DMS53 treated with DMSO at 0.1 percent for 48 hours (cell line): ENCODE measurements around the gene PTPRN2.

ENCODE experiments used
- DNase-seq: peaks from one replicate; lab custom pipeline; 2025; ENCODE audit not compliant: unreplicated experiment; lab: John Stamatoyannopoulos, UW

The PTPRN2 gene

DNA sequence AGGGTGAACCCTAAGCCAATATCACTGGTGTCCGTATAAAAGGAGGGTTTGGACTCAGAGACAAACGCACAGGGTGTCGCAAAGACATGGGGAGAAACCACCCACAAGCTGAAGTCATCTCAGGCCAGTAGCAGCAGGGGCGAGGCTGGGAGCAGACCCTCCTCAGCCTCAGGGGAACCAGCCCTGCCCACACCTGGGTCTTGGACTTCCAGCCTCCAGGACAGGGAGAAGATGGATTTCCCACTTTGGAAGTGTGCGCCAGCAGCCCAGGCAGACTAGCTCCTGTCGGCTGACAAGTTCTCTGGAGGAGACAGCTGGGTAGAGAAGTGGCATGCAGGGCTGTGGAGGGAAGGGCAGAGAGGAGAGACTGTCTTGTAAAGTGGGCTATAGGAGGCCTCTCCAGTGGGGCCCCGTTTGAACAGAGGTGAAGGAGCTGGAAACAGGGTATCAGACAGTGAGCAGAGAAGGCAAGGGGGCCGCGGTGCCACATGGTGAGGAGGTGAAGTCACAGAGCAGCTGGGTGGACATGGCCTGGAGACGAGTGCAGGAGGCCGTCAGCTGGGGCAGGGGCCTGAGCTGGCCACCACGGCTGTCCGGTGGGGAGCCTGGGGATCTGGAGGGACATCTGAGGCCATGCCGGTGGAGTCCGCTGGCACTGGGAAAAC, 475.6 kb downstream of the PTPRN2 start:
- no peak for DNase-seq

DNA sequence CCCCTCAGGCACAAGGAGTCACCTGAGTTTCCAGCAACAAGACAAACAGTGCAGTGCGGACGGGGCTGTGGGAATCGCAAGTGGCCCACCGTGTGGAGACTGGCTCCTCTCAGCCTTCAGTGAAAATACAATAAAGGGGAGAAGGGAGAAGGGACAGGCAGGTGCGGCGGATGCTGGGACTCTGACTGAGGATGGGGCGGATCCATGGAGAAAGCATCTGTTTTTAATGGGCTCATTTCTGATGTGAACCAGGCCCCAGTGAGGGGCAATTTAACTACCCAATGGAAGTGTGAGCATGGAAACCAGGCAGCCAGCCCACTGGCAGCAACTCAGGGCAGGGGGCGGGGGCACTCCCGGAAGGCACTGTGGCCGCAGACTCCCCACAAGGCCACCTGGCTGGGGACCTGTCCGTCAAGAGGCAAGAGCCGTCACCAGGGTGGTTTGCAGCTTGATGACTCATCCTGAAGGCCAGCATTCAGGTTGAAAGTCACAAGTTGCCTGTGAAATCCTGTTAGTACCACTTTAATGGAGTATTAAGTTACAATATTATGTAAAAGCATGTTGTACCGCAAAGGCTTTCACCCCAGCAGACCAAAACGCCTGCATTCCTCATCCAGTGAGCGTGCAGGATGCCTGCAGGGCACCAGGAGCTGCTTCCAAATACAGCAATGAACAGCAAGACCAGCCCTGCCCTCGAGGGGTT, 476.4 kb downstream of the PTPRN2 start:
- DNase-seq: peak; percentile 97

DNA sequence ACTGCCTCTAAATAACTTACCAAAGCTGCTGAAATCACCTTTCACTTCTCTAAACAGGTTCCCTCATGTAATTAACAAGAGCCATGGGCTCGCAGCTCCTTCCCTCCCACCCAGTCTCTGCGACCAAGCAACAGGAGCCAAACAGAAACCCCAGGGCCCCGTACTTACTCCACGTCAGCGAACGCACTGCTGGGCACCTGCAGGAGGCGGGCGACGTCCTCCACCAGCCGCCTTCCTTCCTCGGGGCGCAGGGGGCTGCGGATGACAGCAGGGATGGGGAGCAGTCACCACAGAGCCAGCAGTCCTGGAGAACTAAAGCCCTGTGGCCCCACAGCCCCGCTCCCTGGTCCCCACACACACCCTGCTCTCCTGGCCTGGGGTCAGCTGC, 477.0 kb downstream of the PTPRN2 start:
- no peak for DNase-seq

DNA sequence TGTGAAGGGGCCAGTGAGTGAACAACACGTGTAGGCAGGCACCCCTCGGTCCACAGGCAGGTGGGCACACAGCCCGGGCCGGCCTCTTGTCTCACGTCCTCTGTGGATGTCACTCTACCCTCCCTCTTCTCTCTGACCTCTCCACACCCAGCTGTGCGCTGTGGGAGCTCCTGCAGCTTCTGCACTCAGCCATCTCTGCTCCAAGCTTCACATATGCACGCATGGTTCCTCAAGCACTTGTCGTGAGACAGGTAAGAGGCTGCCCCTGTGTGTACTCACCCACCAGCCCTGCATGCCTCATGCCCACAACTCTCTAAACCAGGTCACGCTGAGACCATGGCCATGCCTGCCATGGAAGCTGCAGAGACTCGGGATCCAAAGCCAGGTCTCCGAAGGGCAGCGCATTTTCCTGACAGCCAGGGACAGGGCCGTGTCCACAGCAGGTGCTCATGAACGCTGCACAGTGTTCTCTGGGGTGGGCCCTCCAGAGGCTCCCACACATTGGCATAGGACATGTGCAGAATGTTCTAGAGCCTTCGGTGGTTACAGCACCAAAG, 477.5 kb downstream of the PTPRN2 start:
- DNase-seq: no peak

DNA sequence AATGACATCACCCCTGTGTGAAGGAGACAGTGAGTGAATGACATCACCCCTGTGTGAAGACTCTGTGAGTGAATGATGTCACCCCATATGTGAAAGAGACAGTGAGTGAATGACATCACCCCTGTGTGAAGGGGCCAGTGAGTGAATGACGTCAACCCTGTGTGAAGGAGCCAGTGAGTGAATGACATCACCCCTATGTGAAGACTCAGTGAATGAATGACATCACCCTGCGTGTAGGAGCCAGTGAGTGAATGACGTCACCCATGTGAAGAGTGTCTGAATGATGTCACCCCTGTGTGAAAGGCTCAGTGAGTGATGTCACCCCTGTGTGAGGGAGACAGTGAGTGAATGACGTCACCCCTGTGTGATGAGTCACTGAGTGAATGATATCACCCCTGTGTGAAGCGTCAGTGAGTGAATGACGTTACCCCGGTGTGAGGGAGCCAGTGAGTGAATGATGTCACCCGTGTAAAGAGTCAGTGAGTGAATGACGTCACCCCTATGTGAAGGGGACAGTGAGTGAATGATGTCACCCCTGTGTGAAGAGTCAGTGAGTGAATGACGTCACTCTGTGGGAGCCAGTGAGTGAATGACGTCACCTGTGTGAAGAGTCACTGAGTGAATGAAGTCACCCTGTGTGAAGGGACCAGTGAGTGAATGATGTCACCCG, 478.1 kb downstream of the PTPRN2 start:
- DNase-seq: peak; percentile 21

DNA sequence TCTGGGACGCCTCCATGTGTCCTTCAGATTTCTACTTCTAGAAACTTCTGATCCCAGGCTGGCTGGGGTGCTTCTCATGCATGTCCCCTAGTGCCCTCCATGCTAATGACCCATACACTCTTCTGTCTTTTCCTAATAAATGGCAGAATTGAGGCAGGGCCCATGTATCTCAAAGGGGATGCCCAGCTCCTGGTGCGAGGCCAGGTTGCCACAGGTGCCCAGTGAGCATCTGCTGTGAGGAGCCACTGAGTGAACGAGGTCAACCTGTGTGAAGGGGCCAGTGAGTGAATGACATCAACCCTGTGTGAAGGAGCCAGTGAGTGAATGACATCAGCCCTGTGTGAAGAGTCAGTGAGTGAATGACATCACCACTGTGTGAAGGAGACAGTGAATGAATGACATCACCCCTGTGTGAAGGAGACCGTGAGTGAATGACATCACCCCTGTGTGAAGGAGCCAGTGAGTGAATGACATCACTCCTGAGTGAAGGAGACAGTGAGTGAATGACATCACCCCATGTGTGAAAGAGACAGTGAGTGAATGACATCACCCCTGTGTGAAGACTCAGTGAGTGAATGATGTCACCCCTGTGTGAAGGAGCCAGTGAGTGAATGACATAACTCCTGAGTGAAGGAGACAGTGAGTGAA, 478.9 kb downstream of the PTPRN2 start:
- DNase-seq: no peak

DNA sequence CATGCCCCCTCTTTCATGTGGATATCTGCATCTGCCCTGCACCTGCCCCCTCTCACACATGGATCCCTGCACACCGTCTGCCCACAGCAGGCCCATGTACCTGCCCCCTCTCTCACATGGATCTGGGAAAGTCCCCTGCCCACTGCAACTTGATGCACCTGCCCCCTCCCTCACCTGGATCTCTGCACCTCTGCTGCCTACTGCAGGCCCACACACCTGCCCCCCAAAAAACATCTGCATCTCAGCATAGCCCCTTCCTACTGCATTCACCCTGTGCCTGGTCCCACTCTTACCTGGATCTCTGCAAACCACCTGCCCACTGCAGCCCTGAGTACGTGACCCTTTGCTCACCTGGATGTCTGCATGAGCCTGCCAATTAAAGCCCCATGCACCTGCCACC, 479.8 kb downstream of the PTPRN2 start:
- DNase-seq: no peak

DNA sequence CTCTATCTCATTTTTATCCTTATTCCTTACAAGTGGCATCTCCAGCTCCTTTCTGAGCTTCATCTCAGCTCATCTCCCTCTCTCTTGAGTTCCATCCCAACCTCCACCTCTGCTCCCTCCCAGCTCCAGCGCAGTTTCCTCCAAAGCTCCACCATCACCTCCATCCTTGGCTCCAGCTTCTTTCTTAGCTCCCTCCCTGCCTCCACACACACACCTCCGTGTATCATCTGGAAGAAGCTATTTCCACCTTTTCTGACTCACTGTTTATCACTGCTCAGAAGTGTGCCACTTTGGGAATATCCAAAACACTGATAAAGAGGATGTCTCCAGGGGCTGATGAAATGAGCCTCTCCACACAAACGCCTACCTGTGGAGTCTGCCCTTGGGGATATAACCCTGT, 481.4 kb downstream of the PTPRN2 start:
- DNase-seq: no peak

DNA sequence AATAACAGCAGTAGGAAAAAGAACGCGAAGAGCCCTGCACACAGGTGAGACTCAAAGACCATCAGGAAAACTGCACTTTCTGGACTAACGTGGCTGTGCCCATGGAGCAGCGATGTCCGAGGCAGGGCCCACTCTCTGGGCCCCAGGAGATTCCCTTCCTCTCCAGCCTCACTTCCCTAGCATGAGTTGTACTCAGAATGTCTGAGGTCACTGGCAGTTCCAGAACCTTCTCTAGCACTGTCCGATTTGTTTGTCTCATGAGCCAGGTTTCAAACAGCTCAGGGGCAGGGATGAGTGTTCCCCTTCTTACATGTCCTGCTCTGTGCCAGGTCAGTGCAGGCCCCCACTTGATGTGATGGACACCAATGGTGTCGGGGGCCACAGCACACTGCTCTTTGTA, 484.2 kb downstream of the PTPRN2 start:
- DNase-seq: no peak

DNA sequence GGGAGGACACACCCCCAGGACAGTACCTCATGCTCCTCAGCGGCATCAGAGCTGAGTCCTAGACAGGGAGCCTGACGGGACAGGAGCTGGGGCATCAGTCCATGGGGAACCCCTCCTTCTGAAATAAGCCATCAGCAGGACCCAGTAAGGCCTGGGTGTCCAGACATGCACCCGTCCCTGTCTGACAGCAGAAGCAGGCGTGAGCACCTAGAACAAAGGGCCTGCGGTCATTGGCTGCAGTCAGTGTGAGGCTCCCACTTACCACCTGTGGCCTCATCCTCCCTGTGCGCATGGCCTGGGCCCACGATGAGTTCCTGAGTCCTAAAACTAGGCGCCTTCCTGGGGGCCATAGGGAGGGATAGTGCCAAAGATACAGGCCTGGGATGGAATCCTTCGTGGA, 484.7 kb downstream of the PTPRN2 start:
- no peak for DNase-seq

DNA sequence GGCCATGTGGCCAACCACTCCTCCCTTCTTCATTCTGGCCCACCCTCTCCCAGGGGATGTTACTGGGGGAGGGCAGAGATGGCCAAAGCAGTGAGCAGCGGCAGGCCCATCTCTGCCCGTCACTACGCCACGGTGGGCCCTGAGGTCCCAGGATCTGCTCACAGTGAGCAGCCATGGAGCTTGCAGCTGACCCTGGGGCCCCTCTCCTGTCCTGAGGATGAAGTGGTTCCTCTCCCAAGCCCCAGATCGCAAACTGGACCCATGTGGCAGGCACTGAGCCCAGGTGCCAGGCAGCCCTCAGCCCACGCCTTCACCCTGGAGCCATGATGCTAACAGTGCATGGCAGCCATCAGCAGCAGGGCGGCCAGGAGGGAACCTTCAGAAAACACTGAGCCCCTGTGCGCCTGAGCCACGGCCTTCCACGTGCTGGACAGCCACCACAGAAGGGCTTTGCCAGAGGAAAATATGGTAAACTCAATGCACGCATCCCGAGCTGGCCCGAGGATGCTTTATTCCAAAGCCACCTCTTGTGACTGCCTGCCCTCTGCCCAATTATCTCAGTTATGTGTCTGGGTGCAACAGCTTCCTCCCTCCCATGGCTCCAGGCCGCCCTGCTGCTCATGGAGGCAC, 485.7 kb downstream of the PTPRN2 start:
- no peak for DNase-seq

DNA sequence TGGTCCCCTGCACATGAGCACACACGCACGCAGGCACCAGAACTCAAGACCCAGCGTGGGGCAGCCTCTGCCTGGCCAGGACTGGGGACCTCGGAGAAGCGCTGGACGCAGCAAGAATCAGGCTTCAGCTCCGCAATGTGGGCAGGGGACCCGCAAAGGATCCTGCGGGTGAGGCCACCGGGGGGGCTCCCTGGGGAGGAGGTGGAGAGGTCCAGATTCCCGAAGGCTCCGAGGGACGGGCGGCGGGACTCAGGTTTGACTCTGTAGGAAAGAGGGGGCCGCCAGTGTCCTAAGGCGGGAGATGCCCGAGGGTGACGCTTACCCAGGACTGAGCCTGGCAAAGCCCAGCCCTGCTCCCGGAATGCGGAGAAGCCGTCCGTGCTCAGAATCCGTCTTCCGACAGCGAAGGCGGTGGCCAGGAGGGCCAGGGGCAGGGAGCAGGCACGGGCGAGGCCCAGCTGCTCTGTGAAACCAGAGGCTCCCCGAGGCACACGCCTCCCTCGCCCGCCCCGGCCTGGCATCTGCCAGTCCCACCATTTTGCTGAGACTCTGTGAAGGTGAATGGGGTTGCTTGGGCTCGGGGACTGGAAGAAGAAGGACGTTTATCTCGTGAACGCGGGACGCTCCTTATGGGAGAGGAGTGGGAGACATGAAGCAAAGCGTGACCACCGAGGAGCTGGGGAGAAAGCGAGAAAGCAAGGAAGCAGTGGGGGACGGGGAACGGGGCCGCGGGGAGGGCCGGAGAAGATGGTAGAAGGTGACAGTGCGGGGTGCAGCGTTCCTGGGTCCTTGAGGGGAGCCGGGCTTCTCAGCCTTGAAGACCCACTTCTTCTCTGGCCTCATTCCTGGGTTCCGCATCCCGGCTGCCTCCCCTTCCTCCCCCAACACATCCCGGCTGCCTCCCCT, 489.2 kb downstream of the PTPRN2 start:
- no peak for DNase-seq

DNA sequence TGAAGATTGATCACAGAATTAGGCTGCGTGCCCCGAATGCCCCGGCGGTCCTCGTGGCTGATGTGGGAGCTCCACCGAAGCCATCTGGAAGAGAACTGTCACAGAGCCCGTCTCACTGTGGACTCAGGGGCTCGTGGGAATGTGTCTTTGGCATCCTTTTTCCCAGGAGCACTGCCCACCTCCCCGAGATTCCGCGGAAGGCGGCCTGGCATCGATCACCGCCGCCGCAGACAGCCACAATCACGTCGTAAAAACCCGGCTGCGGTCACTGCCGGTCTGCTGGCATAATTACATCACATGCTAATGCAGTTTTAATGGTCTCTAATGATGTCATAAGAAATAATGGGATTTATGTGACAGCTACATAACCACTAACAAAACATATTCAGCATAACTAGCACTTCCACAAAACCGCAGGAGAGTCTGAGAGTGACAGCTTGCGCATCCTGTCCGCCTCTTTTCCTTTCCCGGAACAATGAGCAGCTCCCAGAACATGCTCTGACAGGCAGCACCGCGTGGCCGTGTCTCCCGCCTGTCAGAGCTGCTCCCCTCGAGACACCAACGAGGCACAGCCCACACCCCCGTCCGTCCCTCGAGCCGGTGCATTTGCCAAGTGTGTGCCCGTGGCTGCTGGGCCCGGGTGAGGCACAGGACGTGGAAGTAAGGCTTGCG, 490.0 kb downstream of the PTPRN2 start:
- no peak for DNase-seq

DNA sequence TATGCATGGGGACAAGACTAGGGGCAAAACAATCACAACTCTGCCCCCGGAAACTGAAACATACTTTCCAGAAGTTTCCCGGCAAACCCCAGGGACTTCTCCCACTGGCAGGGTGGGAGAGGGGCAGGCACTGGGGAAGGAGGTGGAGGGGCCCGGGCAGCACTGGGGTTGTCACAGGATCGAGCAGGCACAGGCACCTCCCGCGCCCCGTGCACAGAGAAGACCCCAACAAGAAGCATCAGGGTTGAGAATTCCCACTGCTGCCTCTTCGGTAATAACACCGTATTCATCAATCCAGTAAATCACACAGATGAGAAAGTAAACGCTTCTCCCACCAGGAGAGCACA, 490.5 kb downstream of the PTPRN2 start:
- DNase-seq: no peak

DNA sequence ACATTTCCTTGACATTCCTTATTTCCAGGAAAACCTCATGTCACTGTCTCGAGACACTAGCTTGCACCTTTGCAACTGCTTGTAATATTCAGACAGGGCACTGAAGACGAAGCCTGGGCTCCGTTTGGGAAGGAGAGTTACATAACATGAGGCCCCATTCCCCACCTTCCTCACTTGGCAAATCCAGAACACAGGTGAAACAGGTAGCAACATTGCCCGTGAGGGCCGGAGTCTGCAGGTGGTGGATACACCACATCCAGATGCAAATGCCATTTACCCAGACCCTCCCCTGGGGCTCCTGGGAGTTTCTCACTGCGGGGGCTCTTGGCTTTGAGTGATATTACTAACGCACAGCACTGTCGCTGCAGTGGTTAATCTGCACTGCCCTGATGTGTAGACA, 491.0 kb downstream of the PTPRN2 start:
- DNase-seq: no peak

DNA sequence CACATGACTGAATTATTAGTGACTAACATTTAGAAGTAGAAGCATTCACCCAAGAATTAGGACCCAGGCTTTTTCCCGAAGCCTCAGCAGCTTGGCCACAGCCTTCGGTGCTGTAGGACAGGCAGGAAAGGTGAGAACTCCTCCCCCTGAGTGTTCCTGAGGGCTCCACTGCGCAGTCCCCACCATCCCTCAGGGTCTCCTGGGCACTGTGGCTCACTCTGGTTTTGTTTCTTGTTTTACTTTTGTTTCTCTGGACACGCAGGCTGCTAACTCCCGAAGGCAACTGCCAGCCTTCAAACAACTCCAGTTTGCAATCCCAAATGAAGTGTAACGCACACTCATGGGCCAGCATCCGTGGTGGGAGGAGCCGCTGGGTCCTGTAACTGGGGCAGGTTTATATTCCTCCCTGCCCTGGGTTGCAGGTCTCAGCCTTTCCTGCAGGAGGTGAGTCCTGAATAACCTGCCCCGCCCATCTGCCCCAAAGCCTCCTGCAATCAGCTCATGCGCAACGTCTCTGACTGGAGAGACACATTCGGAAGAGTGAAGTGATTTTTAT, 492.9 kb downstream of the PTPRN2 start:
- DNase-seq: no peak

DNA sequence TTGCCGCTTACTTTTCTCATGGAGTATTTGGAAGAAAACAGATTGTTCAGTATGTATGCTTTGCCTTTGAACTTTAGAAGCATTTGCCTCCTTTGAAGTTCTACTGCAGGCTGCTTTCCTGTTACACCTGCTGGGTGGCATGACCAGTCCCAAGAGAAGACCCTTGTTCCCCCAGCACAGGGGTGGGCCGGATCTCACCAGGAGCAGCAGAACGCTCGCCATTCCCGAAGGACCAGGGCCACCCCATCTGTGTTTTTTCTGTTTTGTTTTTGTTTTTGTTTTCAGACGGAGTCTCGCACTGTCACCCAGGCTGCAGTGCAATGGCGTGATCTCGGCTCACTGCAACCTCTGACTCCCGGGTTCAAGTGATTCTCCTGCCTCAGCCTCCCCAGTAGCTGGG, 493.6 kb downstream of the PTPRN2 start:
- no peak for DNase-seq

DNA sequence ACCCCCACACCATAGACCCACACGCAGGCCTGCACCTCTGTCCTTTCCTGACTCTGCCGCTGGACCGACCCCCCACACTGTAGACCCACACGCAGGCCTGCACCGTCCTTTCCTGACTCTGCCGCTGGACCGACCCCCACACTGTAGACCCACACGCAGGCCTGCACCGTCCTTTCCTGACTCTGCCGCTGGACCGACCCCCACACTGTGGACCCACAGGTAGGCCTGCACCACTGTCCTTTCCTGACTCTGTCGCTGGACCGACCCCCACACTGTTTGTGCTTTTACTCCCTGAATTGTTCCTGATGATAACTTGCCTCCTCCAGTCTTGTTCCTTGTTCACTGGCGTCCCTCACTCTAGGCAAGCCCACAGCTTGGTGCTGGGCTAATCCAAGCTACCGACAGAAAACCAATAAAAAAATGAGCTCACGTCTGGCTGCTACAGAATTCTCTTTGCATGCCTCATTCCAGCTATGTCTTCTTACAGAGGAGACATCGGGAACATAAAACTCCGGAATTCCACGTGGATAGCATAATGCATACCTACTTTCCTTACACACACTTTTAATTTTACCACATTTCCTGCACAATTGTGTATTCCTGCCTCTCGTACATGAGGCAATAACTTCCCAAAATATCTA, 494.3 kb downstream of the PTPRN2 start:
- no peak for DNase-seq

DNA sequence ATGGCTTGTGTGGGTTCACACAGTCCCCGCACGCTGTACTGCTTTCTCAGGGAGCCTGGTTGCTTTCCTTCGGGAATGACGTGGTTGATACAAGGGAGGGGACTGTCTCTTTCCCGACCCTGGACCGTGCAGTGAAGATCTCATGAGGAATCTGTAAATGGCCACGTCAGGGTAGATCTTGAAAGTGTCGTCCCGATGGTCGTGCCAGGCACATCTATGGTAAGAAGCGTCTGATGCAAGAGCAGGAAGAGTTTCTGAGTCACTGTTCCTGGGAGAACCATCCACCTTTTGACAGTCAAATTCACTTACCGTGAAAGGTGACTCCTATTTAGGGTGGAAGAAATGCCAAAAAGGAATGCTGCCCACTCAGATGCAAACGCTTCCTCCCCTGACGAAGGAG, 500.4 kb downstream of the PTPRN2 start:
- DNase-seq: no peak
